GM21390 (cell line): ENCODE measurements around the gene PKNOX2.

Experiments used
- ATAC-seq: cut with Tn5 transposase; IDR thresholded peaks from one replicate; pipeline ENCODE4 v1.9.1; 2021; ENCODE audit not compliant: unreplicated experiment

The PKNOX2 gene

GRCh38 chr11:125429807-125430678, 265.5 kb downstream of the PKNOX2 start:
- ATAC-seq = no peak

- ATAC-seq = no peak
These were observed 266.5 kb downstream of the PKNOX2 start for GRCh38 chr11:125431009-125431408.

DNA sequence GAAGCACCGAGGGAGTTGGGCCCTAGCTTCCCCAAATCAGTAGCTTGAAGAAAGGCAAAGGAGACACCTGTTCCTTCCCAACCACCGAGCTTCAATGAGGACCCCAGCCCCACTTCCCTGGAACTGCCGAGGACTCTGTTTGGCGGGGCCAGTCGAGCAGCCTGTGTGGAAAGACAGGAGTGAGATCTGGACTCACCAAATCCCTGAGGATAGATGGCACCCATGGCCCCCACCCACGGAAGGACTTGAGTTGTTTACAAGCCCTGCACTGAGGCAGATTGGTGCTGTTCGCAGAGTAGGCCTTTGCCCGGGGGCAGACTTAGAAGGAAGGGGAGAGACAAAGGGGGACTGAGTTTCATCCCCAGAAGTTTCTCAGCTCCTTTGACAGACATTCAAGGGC, 266.9 kb downstream of the PKNOX2 start:
- no peak for ATAC-seq

DNA sequence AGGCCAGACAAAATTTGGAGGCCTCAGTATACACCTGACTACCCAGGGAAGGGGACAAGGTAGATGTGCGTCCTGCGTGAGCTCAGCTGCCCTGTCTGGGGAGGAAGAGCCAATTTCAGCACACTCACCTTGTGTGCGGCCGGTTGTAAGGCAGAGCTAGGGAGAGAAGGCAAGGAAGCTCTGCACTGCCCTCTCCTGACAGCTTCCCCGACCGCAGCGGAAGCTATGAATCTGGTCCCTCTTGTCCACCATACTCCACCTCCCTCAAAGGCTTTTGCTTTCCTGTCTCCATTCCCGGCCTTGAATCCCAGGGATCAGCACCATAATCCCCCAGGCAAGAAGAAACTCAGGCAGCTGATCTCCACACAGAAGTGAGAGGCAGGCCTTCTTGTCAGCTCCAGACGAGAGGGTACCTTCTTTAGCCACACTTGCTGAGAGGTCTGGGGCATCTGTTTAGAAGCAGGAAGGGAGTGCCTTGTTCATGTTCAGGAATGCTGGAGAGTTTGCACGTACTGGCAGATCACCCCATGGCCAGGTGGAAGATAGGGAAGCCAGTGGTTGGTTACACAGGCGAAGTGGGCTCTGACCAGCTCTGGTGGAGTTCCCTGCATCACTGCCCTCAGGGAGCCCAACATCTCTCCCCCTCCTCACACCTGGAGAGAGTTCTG, 269.0 kb downstream of the PKNOX2 start:
- ATAC-seq = peak; percentile 68

- ATAC-seq = no peak
These were observed 271.1 kb downstream of the PKNOX2 start for GRCh38 chr11:125435461-125436238.

DNA sequence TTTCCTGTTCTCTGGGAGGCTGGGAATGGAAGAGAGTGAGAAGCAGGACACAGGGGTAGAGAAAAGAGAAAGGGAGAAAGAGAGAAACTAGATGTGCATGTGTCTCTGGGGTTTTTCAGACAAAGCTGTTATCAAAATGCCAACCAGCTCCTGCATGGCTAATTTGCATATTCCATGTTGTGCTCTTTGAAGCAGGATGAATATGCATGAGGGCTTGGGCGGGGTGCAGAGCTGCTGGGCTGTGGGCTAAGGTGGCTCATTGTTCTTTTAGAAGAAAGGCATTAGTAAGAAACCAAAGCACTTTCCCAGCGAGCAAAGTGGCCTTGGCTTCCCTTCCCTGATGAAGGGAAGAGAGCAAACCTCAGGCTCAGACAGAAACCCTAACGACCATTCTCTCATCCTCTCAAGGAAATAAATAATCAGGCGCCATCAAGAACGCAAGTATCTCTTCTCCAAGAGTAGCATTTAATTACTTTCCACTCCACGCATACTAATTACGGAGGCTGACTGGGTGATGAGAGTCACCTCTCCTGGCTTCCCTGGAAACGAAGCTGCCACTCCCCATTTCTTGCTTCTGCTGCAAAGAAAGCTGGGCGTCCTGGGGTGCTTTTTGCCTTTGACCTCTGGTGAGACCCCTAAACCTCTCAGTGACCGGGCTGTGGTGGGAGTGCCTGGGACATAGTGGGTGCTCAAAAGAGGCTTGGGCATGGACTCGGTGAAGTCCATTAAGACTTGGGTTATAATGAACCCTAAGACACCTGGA, 277.3 kb downstream of the PKNOX2 start:
- no peak for ATAC-seq

DNA sequence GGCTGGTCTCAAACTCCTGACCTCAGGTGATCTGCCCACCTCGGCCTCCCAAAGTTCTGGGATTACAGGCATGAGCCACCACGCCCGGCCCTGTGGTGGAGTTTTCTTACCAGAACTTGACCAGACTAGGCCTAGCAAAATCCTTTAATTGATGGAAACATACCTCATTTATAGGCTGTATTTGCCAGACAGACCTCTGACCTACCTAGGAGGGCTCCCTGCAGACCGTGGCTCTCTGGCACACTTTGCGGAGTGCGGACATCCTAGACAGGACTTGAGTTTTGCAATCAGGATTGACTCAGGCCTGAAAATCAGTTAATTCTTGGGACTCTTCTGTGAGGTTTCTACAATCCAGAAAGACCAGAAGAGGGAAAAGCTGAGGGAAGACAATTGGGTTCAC, 278.4 kb downstream of the PKNOX2 start:
- ATAC-seq = no peak

GRCh38 chr11:125443767-125444311, 279.3 kb downstream of the PKNOX2 start:
- no peak for ATAC-seq

GRCh38 chr11:125445731-125446130, 281.2 kb downstream of the PKNOX2 start:
- ATAC-seq = no peak

DNA sequence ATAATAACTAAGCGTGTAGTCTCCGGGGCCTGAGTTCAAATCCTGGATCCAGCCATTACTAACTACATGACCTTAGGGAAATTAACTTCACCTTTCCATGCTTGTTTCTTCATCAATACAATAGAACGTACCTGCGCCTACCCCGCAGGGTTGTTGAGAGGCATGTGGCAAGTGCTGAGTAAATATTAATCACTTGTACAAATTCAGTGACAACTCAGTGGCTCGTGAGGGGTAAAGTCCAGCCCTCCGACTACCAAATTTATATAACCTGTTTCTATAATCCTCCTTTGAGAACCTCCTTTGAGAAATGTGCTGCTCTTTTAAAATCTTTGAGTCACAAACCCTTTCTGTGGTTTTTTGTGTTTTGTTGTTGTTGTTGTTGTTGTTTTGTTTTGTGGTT, 281.7 kb downstream of the PKNOX2 start:
- no peak for ATAC-seq

DNA sequence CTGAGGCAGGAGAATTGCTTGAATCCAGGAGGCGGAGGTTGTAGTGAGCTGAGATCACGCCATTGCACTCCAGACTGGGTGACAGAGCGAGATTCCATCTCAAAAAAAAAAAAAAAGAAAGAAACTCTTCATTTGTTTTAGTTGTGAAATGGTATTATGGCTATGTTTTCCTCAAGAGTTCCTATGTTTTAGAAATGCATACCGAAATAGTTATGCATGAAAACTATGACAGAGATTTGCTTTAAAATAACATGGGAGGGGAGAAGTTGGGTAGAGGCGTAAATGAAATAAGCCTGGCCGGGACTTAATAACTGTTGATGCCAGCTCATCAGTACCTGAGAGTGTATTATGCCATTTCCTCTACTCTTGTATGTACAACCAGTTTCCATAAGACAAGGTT, 283.2 kb downstream of the PKNOX2 start:
- no peak for ATAC-seq

DNA sequence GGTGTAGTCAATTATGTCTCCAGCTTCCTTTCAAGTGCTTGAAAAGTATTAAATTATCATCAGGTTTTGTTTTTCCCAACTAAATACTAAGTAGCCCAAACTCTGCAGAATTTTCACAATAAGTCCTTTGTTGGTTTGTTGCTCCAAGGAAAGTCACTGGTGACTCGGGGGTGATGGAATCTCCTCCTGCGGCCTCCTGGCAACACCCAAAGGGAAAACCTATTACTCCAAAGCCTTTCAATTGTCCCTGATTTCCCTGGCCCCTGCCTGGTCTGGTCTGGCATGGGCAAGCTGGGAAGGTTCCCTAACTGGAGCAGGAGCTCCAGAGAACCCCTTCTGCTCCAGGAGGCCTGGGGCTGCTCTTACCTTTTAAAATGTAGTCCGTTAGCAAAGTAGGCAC, 283.6 kb downstream of the PKNOX2 start:
- no peak for ATAC-seq

DNA sequence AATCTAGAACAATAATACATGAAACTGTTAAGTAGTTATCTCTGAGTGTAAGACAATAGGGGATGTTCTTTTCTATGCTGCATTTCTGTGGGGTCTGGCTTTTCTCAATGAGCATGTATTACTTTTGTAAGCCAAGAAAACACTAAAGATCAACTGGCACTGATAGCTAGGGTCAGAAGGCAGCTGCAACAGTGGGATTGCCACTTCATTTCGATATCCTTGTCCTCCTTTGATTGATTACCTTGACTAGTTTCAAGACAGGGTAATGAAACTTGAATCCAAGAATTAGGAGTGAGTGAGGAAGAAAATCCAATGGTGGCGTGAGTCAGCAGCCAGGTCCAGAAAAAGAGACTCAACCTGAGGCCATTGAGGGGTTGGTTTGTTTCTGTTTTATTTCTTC, 285.0 kb downstream of the PKNOX2 start:
- no peak for ATAC-seq

- ATAC-seq = peak; percentile 57
These were observed 287.0 kb downstream of the PKNOX2 start for GRCh38 chr11:125451400-125452124.

DNA sequence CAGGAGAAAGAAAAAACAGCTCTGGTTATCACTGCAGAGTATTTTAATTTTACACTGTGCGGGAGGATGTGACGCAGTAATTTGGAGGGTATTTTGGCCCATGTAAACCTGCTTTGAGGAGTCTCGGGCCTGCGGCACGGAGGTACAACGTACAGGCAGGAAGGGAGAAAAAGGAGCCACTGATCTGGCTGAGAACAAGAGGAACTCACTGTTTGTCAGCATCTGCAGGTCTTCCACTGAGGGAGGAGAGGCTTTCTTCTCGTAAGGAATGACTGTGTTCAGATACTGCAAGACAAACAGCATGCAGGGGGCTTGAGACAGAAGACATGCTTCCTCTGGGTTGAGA, 287.5 kb downstream of the PKNOX2 start:
- ATAC-seq = no peak

DNA sequence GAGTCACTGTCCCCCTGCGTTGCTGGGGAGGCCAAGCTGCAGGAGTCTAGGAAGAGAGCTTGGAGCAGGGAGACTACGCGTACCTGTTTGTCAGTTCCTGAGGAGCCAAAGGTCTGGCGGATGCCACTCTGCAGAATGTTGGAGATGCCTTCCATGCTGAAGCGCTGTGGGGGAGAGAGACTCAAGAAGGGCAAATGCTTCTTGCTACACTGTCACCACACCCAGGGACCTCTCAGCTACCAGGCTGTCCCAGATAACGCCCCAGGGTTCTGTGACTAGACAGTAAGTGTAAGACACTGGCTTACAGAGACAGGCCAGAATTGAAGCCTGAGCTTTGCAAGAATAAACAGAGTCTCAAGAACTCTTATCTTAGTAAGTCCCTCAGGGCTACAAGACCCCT, 289.5 kb downstream of the PKNOX2 start:
- no peak for ATAC-seq

DNA sequence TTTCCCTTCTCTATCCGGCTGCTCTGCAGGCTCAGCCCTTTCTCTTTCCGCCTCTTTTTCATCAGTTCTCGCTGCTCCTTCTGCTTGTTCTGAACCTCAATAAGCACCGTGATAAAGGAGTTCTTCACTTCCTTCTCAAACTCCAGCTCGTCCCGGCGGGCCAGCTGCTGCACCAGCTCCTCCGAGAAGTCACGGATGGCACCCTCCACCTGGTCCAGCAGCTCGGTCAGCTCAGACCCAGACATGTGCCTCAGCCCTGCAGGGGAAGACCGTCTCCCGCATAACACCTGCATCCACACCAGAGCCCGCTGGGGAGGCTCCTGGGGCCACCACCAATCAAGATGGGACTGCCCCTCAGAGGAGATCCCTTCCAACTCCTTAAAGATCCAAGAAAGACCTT, 291.3 kb downstream of the PKNOX2 start:
- ATAC-seq = no peak

DNA sequence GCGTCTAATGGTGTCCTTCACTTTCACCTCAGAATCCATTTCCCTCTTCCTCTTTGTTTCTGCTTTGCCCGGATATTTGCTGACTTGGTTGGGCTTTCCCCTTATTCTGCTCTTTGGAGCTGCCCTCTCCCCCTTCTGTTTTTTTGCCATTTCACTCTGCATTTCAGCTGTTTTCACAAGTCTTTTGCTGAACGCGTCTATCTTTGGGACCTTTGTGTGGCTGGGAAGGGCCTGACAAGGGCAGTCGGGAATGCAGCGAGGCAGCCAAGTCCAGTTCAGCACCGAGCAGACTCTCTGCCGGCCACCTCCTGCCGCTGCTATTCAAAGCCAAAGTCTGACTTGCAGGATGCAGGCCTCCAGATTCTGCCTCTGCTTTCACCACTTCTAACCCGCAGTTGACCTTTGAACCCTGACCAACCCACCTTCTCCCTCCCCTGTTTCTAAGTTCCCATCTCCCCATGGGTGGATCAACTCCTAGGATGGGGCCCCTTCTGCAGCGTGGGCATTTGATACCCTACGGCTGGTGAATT, 293.3 kb downstream of the PKNOX2 start:
- no peak for ATAC-seq

DNA sequence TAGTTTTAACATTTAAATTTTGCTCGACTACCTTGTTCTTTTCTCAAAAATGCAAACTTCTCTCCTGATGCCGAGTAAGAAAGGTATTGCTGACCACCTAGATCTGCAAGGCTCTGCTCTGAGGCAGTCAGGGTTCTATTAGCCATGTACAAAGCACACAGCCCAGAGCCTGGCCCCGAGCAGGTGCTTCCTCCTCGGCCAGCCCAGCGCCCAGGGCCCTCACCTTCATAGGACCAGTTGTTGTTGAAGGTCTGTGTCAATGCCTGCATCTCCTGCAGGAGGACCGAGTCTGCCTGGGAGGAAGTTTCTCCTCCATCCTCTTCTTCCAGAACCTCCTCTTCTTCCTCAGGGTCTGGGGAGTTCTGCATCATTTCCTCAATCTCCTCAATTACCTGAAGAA, 295.7 kb downstream of the PKNOX2 start:
- no peak for ATAC-seq
